Measurements from ENCODE around the gene GIPC2.

GIPC2 gene

DNA sequence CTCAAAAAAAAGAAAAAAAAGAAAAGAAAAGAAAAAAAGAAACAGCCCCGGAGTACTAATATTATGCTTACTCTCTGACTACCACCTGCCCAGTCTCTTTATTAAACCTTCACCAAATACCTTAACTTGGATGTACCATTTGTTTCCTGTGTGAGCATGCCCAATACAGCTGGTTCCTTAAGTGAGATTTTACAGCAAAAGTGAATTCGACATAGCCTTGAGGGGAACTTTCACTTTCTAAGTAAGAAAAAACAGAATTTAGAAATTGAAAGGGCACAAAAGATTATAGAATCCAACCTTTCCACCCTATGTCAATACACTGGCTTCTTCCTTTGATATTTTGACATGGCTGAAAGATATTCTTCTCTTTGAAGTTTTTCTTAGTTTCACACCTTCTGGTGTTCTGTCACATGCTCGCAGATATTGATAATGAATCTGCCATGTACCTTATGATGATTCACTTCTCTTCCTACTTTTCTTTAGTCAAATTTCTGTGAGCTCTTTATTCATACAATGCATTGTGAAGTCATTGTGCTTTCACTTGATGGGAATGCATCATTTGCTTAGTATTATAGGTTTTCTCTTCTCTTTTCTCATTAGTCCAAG, 5.2 kb upstream of the GIPC2 start:
- Histone ChIP-seq H3K4me1 (no peaks in the 10 kb centered on the region), H3K9me3 (no peaks in the 10 kb centered on the region)

GRCh38 chr1:78043436-78043835, 2.3 kb upstream of the GIPC2 start:
- H3K36me3 ChIP-seq = no peaks in the 10 kb centered on the region
- no peak overlapping the region for H3K4me3 ChIP-seq (ENCODE audit: low read depth, low read length)
- H3K27me3 ChIP-seq = peaks cover 15% of the 10 kb centered on the region
- H3K9me3 ChIP-seq = no peaks in the 10 kb centered on the region
- no peak for DNase-seq
- TF ChIP-seq CTCF (IDR thresholded peaks at IDR 0.05; ENCODE audit: low read depth, low read length) = no peak
- no peaks in the 10 kb centered on the region for H3K4me1 ChIP-seq

More for the DNA sequence above, 5.2 kb upstream of the GIPC2 start:
- no peak for DNase-seq
- Histone ChIP-seq H3K27me3 (peaks cover 2% of the 10 kb centered on the region), H3K36me3 (no peaks in the 10 kb centered on the region), H3K4me3 (ENCODE audit: low read depth, low read length) (no peak overlapping the region)
- no peak for TF ChIP-seq CTCF (IDR thresholded peaks at IDR 0.05; ENCODE audit: low read depth, low read length)

GRCh38 chr1:78044796-78045562, 787 bp upstream of the GIPC2 start:
- Histone ChIP-seq H3K4me1 (no peaks in the 10 kb centered on the region), H3K36me3 (no peaks in the 10 kb centered on the region), H3K4me3 (ENCODE audit: low read depth, low read length) (no peak overlapping the region), H3K27me3 (peaks cover 15% of the 10 kb centered on the region), H3K9me3 (no peaks in the 10 kb centered on the region)
- no peak for DNase-seq
- no peak for TF ChIP-seq CTCF (IDR thresholded peaks at IDR 0.05; ENCODE audit: low read depth, low read length)

DNA sequence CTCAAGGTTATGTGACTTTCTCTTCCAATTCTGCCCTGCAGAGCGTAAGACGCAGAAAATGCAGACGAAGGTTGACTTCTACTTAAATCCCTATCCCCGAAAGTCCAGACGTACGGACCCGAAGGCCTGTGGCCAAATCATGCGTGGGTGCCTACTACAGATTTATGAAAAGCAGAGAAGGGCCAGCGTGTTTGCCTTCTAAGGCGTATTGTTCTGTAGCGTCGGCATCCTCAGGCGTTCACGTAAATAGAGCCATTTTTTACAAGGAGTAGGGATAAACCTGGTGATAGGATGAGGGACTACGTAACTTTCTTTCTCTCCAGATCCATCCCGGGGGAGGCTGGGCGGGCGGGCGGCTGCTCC, 222 bp upstream of the GIPC2 start:
- no peak for TF ChIP-seq CTCF (IDR thresholded peaks at IDR 0.05; ENCODE audit: low read depth, low read length)
- no peaks in the 10 kb centered on the region for H3K36me3 ChIP-seq
- no peaks in the 10 kb centered on the region for H3K4me1 ChIP-seq
- no peaks in the 10 kb centered on the region for H3K9me3 ChIP-seq
- H3K4me3 ChIP-seq (ENCODE audit: low read depth, low read length) = no peak overlapping the region
- H3K27me3 ChIP-seq = peaks cover 15% of the 10 kb centered on the region
- DNase-seq = no peak

GRCh38 chr1:78047106-78047505, 1.3 kb downstream of the GIPC2 start:
- no peak for DNase-seq
- peaks cover 15% of the 10 kb centered on the region for H3K27me3 ChIP-seq

More at GRCh38 chr1:78047106-78047505, 1.3 kb downstream of the GIPC2 start:
- Histone ChIP-seq H3K9me3 (no peaks in the 10 kb centered on the region), H3K36me3 (no peaks in the 10 kb centered on the region), H3K4me1 (no peaks in the 10 kb centered on the region), H3K4me3 (ENCODE audit: low read depth, low read length) (no peak overlapping the region)
- TF ChIP-seq CTCF (IDR thresholded peaks at IDR 0.05; ENCODE audit: low read depth, low read length) = no peak
